Fibroblast of lung (primary cell): ENCODE data around the gene SLC16A14. TPM values are rescaled to one million over a fixed set of nuclear protein-coding genes. Genes with fewer than 3 reads are reported as not detected.

Experiments used
- DNase-seq, 2 donors: peaks; one replicate each; pipeline versions ENCODE4 v3.0.0 to v3.0.0-alpha.2; 2010; ENCODE audit warnings: low read depth in 2 of 2
- H2AFZ ChIP-seq: 2 replicates; pipeline ENCODE4 v1.5.1; 2012; ENCODE audit warnings: low read length, control low read depth, inconsistent platforms
- H3K27ac ChIP-seq: 2 replicates; pipeline ENCODE4 v1.5.1; 2011; ENCODE audit warnings: low read length, control low read depth; ENCODE audit not compliant: insufficient read depth
- H3K27me3 ChIP-seq: 2 replicates; pipeline ENCODE4 v1.5.1; 2011; ENCODE audit warnings: mild to moderate bottlenecking, low read length; ENCODE audit not compliant: control insufficient read depth, insufficient read depth
- H3K36me3 ChIP-seq: 2 replicates; pipeline ENCODE4 v1.5.1; 2011; ENCODE audit warnings: low read length; ENCODE audit not compliant: control insufficient read depth, insufficient read depth
- H3K4me1 ChIP-seq: 2 replicates; pipeline ENCODE4 v1.5.1; 2011; ENCODE audit warnings: low read length; ENCODE audit not compliant: control insufficient read depth, insufficient read depth; ENCODE audit errors: extremely low read depth
- H3K4me2 ChIP-seq: 2 replicates; pipeline ENCODE4 v1.5.1; 2011; ENCODE audit warnings: low read length, control low read depth; ENCODE audit not compliant: insufficient read depth; ENCODE audit errors: extremely low read depth
- H3K4me3 ChIP-seq, 4 experiments: fragments of 200-600 bp in 1 of 4; sonication (generic) in 1 of 4; replicated peaks in 1 of 4; 2 replicates each; pipeline ENCODE4 v1.5.1; 2011 to 2016; ENCODE audit warnings: low read length in 4 of 4, low read depth in 3 of 4, mild to moderate bottlenecking in 3 of 4, control low read depth in 2 of 4, inconsistent platforms in 1 of 4, mixed read lengths in 1 of 4; ENCODE audit not compliant: insufficient read depth in 1 of 4; ENCODE audit errors: control extremely low read depth in 1 of 4
- H3K79me2 ChIP-seq: 2 replicates; pipeline ENCODE4 v1.5.1; 2012; ENCODE audit warnings: mild to moderate bottlenecking, low read length, inconsistent platforms; ENCODE audit not compliant: control insufficient read depth, insufficient read depth
- H3K9ac ChIP-seq: 2 replicates; pipeline ENCODE4 v1.5.1; 2011; ENCODE audit warnings: mild to moderate bottlenecking, low read length, control low read depth; ENCODE audit not compliant: insufficient read depth
- H3K9me3 ChIP-seq: 2 replicates; pipeline ENCODE4 v1.5.1; 2012; ENCODE audit warnings: low read depth, low read length; ENCODE audit not compliant: control insufficient read depth, insufficient read depth
- H4K20me1 ChIP-seq: 2 replicates; pipeline ENCODE4 v1.5.1; 2011; ENCODE audit warnings: low read length; ENCODE audit not compliant: control insufficient read depth, insufficient read depth; ENCODE audit errors: extremely low read depth
- EZH2 ChIP-seq: IDR thresholded peaks from 2 replicates; pipeline ENCODE4 v1.5.1; 2012; ENCODE audit warnings: low read length, control low read depth, mild to moderate bottlenecking; ENCODE audit errors: missing control alignments
- polyA plus RNA-seq, 2 donors: library from polyadenylated mRNA; depleted of rRNA in 1 of 2; stranded (reverse) in 1 of 2; unstranded in 1 of 2; fragments of >200 nt; gene quantifications; 2 replicates each; pipeline ENCODE4 v1.2.1, GENCODE V29; 2011 to 2012; ENCODE audit warnings: missing spikeins in 1 of 2
- total RNA-seq: library from RNA; depleted of rRNA; stranded (reverse); fragments of >200 nt; gene quantifications from 2 replicates; pipeline ENCODE4 v1.2.1, GENCODE V29; 2014
- TF ChIP-seq, protein P1 (sequence below), 2 donors: IDR thresholded peaks in 1 of 2; conservative IDR thresholded peaks in 1 of 2; 1 replicate in 1 of 2; 2 replicates in 1 of 2; pipeline ENCODE4 v1.5.1; 2011 to 2012; ENCODE audit warnings: low read length in 2 of 2, control low read depth in 1 of 2, inconsistent platforms in 1 of 2, low read depth in 1 of 2, mild to moderate bottlenecking in 1 of 2

SLC16A14 gene
- total and polyA plus RNA-seq, 2 donors (not counting 1 experiment from before 2014, with no cell fraction given): 1.8 to 5.6 TPM

DNA sequence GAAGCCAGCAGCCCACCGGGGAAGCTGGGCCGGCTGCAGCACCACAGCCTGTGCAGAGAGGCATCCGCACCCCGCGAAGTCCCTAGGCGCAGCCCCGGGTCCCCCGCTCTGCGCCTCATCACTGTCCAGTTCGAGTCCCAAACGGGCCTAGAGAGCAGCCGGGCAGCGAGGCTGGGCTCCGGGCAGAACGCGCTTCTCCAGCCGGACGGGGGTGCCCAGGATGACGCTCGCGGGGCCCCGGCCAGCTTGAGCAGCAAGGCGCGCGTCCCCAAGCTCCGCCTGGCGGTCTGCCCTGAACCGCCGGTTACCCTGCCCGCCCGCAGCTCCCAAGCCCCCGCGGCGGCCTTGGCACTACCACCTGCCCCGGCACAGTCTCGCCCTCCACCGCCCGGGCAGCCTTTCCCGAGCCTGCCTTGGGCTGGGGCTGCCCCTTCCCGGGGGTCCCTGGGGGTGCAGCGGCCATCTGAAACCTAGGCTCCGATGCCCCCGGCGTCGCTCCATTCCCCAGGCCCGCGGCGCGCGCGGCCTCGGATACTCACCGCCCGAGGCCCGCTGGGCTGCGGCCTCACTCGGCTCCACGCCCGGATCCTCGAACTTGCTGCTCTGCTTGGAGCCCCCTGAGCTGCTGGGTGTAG is 591 bp downstream of the SLC16A14 start:
- no peaks in the 10 kb centered on the region for H4K20me1 ChIP-seq
- H3K9ac ChIP-seq: peak overlapping the region; percentile 37
- H3K79me2 ChIP-seq: no peaks in the 10 kb centered on the region
- H3K4me2 ChIP-seq: peak overlapping the region; percentile 72
- peak; percentile 28 to 51 for DNase-seq
- TF ChIP-seq, protein P1, sequence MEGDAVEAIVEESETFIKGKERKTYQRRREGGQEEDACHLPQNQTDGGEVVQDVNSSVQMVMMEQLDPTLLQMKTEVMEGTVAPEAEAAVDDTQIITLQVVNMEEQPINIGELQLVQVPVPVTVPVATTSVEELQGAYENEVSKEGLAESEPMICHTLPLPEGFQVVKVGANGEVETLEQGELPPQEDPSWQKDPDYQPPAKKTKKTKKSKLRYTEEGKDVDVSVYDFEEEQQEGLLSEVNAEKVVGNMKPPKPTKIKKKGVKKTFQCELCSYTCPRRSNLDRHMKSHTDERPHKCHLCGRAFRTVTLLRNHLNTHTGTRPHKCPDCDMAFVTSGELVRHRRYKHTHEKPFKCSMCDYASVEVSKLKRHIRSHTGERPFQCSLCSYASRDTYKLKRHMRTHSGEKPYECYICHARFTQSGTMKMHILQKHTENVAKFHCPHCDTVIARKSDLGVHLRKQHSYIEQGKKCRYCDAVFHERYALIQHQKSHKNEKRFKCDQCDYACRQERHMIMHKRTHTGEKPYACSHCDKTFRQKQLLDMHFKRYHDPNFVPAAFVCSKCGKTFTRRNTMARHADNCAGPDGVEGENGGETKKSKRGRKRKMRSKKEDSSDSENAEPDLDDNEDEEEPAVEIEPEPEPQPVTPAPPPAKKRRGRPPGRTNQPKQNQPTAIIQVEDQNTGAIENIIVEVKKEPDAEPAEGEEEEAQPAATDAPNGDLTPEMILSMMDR (conservative IDR thresholded peaks at IDR 0.05 in 1 of 2, IDR thresholded peaks at IDR 0.05 in 1 of 2; ENCODE audit: low read depth in 1 of 2, low read length in 2 of 2): no peak
- no peak for TF ChIP-seq EZH2
- peak overlapping the region; percentile 52 to 66 (median 60) for H3K4me3 ChIP-seq
- H3K9me3 ChIP-seq: no peaks in the 10 kb centered on the region
- no peaks in the 10 kb centered on the region for H3K36me3 ChIP-seq
- H3K27me3 ChIP-seq: no peaks in the 10 kb centered on the region
- peak overlapping the region; percentile 63 for H2AFZ ChIP-seq
- no peak overlapping the region for H3K27ac ChIP-seq
- no peaks in the 10 kb centered on the region for H3K4me1 ChIP-seq

DNA sequence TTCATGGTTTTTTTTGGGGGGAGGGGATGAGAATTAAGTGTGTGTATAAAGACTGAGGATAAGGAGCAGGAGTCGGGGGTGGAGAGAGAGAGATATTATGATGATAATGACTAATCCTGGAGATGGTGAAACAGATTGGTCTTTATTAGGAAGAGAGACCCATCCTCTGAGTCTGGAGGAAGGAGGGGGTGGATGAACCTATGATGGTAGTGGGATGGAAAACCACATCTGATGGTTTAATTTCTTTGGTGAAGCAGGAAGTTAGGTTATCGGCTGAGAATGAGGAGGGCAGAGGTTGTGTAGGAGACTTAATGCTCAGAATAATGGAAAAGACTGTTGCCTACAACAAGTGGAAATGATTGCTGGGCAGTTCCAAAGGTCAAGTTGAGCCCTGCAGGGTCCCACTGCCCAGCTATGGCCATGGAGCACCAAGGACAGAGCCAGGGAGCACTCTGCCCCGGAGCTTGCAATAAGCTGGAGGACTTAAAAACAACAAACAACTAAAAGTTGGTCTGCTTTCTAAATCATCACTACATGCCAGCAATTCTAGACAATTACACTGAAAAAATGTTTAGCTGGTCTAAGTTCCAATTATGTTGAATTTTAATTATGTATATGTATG is 7.9 kb downstream of the SLC16A14 start:
- Histone ChIP-seq H3K4me3 (no peak overlapping the region), H4K20me1 (no peaks in the 10 kb centered on the region), H3K4me2 (no peak overlapping the region), H3K4me1 (no peaks in the 10 kb centered on the region), H3K27me3 (no peaks in the 10 kb centered on the region), H3K9me3 (no peaks in the 10 kb centered on the region), H3K27ac (no peak overlapping the region), H2AFZ (no peak overlapping the region), H3K79me2 (no peaks in the 10 kb centered on the region), H3K36me3 (no peaks in the 10 kb centered on the region), H3K9ac (no peak overlapping the region)
- DNase-seq: peak in 1 of 2 donors; percentile 57
- TF ChIP-seq EZH2: no peak

DNA sequence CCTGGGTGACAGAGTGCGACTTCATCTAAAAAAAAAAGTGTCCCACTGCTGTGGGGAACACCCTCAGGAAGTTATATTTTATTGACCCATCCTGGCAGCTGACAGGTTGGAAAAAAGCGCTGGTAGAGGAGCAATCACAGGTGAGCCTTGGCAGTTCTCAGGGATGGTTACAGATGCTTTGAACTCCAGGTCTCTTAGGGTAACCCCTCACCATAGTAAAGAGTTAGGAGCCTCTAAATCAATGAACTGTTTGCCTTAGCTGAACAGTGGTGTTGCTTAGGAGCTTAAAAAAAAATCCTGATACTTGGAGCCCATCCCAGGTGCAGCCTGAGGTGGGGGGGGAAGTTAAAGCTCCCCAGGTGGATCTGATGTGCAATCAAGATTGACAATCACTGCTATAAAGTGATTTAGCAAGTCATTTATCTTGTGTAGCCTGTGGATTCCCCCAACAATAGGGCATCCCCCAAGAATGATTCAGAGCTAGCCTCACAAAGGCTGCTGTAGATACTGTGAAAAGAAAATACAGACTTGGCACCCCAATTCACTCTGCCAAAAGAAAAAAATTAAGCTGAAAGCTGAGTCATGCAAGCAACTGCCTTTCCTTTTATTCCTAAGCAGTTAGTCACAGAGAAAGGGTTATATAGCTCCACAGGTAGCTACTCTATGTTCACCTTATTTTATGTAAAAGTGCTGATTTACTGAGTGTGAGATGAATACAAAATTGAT is 14.8 kb downstream of the SLC16A14 start:
- H3K9me3 ChIP-seq: no peaks in the 10 kb centered on the region
- TF ChIP-seq, protein P1 (conservative IDR thresholded peaks at IDR 0.05 in 1 of 2, IDR thresholded peaks at IDR 0.05 in 1 of 2; ENCODE audit: low read depth in 1 of 2, low read length in 2 of 2): no peak
- H3K27ac ChIP-seq: no peak overlapping the region
- H2AFZ ChIP-seq: no peak overlapping the region
- no peaks in the 10 kb centered on the region for H3K36me3 ChIP-seq
- no peaks in the 10 kb centered on the region for H3K27me3 ChIP-seq
- H3K4me1 ChIP-seq: no peaks in the 10 kb centered on the region
- no peaks in the 10 kb centered on the region for H4K20me1 ChIP-seq
- H3K9ac ChIP-seq: no peak overlapping the region
- no peak overlapping the region for H3K4me3 ChIP-seq
- H3K79me2 ChIP-seq: no peaks in the 10 kb centered on the region
- peak; percentile 19 to 88 for DNase-seq
- no peak overlapping the region for H3K4me2 ChIP-seq
